AG10803 (cell line): ENCODE data around the gene DPP6.
"Not testable (repeated sequence)": the region's sequence is repeated elsewhere in the genome, so short reads cannot be mapped to it uniquely, and the experiment has no call there.

ENCODE experiments used
- DNase-seq: peaks from one replicate; pipeline ENCODE4 v3.0.0; 2010; ENCODE audit warnings: low read depth
- H3K4me3 ChIP-seq: 2 replicates; pipeline ENCODE4 v1.5.1; 2011; ENCODE audit warnings: mild to moderate bottlenecking, low read length, control low read depth
- TF ChIP-seq, protein P1 (sequence below): conservative IDR thresholded peaks from 2 replicates; pipeline ENCODE4 v1.5.1; 2011; ENCODE audit warnings: mild to moderate bottlenecking, low read length, control low read depth, inconsistent platforms

The DPP6 gene

DNA sequence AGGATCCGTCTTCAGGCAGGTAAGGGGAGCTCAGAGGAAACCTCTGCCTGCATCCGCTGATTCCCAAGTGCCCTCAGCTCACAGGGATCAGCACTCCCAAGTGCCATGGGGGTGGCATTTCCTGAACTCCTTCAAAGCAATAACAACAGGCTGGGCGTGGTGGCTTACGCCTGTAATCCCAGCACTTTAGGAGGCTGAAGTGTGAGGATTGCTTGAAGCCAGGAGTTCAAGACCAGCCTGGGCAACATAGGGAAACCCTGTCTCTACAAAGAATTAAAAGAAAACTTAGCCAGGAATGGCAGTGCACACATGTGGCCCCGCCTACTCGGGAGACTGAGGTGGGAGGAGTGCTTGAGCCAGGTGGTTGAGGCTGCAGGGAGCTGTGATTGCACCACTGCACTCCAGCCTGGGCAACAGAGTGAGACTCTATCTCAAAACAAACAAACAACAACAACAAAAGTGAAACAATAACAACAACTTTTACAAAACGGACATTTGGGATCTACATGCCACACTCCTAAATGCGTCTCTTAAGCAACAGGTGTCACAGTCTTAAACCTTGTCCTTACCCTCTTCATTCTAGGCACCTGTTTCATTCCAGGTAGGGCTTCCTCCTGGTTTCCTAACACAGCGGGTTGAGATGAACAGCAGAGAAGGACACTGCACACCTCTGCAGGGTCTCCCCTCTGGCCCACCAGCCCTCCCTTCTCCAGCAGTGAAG lies 877.0 kb downstream of the DPP6 start:
- no peak for DNase-seq
- H3K4me3 ChIP-seq: peak overlapping the region; percentile 70
- TF ChIP-seq, protein P1, sequence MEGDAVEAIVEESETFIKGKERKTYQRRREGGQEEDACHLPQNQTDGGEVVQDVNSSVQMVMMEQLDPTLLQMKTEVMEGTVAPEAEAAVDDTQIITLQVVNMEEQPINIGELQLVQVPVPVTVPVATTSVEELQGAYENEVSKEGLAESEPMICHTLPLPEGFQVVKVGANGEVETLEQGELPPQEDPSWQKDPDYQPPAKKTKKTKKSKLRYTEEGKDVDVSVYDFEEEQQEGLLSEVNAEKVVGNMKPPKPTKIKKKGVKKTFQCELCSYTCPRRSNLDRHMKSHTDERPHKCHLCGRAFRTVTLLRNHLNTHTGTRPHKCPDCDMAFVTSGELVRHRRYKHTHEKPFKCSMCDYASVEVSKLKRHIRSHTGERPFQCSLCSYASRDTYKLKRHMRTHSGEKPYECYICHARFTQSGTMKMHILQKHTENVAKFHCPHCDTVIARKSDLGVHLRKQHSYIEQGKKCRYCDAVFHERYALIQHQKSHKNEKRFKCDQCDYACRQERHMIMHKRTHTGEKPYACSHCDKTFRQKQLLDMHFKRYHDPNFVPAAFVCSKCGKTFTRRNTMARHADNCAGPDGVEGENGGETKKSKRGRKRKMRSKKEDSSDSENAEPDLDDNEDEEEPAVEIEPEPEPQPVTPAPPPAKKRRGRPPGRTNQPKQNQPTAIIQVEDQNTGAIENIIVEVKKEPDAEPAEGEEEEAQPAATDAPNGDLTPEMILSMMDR: no peak

DNA sequence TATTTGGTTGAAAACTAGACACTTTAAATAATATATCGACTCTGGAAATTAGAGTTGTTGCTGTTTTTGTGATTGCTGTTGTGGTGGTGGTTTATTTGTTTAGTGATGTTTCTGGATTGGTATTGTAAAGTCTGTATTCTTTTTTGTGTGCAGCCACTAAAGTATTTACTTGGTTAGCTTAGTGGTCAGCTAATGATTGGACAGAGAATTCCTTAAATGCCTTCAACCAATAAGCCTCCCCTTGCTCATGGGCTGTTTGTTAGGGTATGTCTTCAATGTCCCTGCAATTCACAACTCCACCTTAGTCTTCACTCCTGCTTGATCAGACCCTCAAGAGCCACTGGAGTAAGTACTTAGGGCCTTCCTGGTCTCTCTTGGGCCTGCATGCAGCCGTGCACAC lies 879.7 kb downstream of the DPP6 start:
- H3K4me3 ChIP-seq: no peak overlapping the region
- DNase-seq: peak; percentile 53
- TF ChIP-seq, protein P1: no peak

DNA sequence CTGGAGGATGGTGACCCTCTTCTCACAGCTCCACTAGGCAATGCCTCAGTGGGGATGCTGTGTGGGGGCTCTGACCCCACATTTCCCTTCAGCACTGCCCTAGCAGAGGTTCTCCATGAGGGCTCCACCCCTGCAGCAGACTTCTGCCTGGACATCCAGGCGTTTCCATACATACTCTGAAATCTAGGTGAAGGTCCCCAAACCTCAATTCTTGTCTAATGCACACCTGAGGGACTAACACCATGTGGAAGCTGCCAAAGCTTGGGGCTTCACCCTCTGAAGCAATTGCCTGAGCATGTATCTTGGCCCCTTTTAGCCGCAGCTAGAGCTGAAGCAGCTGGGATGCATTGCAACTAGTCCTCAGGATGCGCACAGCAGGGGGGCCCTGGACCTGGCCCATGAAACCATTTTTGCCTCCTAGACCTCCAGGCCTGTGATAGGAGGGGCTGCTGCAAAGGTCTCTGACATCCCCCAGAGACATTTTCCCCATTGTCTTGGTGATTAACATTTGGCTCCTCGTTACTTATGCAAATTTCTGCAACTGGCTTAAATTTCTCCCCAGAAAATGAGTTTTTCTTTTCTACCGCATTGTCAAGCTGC lies 882.3 kb downstream of the DPP6 start:
- not testable (repeated sequence) for DNase-seq, H3K4me3 ChIP-seq

DNA sequence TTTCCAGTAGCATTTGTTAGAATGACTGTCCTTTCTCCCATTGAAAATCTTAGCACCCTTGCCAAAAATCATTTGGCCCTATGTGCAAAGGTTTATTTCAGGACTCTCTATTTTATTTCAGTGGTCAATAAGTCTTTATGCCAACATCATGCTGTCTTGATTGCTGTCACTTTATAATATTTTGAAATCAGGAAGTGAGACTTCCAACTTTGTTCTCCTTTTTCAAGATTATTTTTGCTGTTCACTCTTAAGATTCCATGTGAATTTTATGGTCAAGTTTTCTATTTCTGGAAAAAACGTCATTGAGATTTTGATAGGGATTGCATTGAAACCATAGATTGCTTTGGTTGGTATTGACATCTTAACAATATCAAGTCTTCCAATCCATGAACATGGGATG lies 885.6 kb downstream of the DPP6 start:
- H3K4me3 ChIP-seq: no peak overlapping the region
- TF ChIP-seq, protein P1: no peak
- no peak for DNase-seq

DNA sequence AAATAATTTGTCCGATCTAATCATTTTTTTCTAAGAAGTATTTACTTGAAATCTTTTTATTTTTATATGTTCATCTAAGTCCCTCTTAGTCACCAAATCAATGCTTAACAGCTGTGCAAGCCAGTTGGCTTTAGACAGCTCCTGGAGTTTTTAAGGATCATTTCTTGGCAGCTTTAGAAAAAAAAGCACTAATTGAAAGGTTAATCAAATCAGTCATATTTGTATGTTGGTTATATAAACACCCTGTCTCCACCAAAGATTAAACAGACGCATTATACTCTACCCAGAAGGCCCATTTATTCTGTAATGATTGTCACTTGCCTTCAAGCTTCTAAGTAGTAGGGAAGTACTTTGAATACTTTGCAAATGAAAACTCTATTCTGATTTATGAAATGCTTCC lies 890.5 kb downstream of the DPP6 start:
- no peak for DNase-seq
- no peak overlapping the region for H3K4me3 ChIP-seq
- TF ChIP-seq, protein P1: no peak
